AG04449 (cell line): ENCODE data around the gene CAPN10.
"Not testable (repeated sequence)": the region's sequence is repeated elsewhere in the genome, so short reads cannot be mapped to it uniquely, and the experiment has no call there.

Source experiments
- CTCF ChIA-PET: fragments of 350-600 bp; formaldehyde crosslinking; extraction: SDS; loops from one replicate; lab custom pipeline; 2021; ENCODE audit warnings: antibody characterized with exemption; lab: Yijun Ruan, JAX
- POLR2A ChIA-PET: fragments of 400-600, 350-600 bp; formaldehyde crosslinking; extraction: SDS; loops from one replicate; lab custom pipeline; 2020; ENCODE audit warnings: antibody characterized with exemption, inconsistent platforms; lab: Yijun Ruan, JAX
- DNase-seq: peaks from one replicate; pipeline ENCODE4 v3.0.0-alpha.2; 2010; ENCODE audit warnings: low read depth, low spot score
- H3K4me3 ChIP-seq: 2 replicates; pipeline ENCODE4 v1.5.1; 2011; ENCODE audit warnings: low read depth, mild to moderate bottlenecking, control low read depth, low read length
- CTCF ChIP-seq: IDR thresholded peaks from one replicate; pipeline ENCODE4 v1.5.1; 2011; ENCODE audit warnings: mild to moderate bottlenecking, moderate library complexity, low read length, control low read depth, inconsistent platforms; ENCODE audit not compliant: insufficient read depth; ENCODE audit errors: missing control alignments

Gene CAPN10

GRCh38 chr2:240614391-240614790 lies 27.9 kb downstream of the CAPN10 start:
- no peak overlapping the region for H3K4me3 ChIP-seq
- no peak for TF ChIP-seq CTCF
- no peak for DNase-seq
- POLR2A ChIA-PET, result no interaction called here
- CTCF ChIA-PET, result no interaction called here

- no peak for DNase-seq
- CTCF ChIA-PET, result no interaction called here
- no peak overlapping the region for H3K4me3 ChIP-seq
- TF ChIP-seq CTCF, result no peak
- POLR2A ChIA-PET, result no interaction called here
These were observed 28.9 kb downstream of the CAPN10 start for GRCh38 chr2:240615396-240615795.

- H3K4me3 ChIP-seq, result no peak overlapping the region
- ChIA-PET POLR2A (no interaction called here), CTCF (no interaction called here)
- no peak for TF ChIP-seq CTCF
- DNase-seq, result no peak
These were observed 29.4 kb downstream of the CAPN10 start for GRCh38 chr2:240615820-240616547.

- DNase-seq, POLR2A ChIA-PET, H3K4me3 ChIP-seq: not testable (repeated sequence)
- CTCF ChIA-PET, result interaction anchor here (1.1 kb wide), 1 partner anchor 31 kb away, joined by 3 read pairs; the partner anchor contains the start of gene CAPN10
These were observed 30.5 kb downstream of the CAPN10 start for GRCh38 chr2:240616860-240617666.

- H3K4me3 ChIP-seq, result no peak overlapping the region
- DNase-seq, result no peak
- ChIA-PET POLR2A (no interaction called here), CTCF (no interaction called here)
- TF ChIP-seq CTCF, result no peak
These were observed 32.2 kb downstream of the CAPN10 start for GRCh38 chr2:240618776-240619175.

GRCh38 chr2:240619506-240620148 lies 33.1 kb downstream of the CAPN10 start:
- no peak for TF ChIP-seq CTCF
- no peak for DNase-seq
- ChIA-PET POLR2A (no interaction called here), CTCF (interaction anchor here (0.7 kb wide), 1 partner anchor 9 kb away, joined by 3 read pairs; no protein-coding TSS in a partner anchor)
- H3K4me3 ChIP-seq, result no peak overlapping the region
